Suppressor macrophage treated with lipopolysaccharide for 1 hour (primary cell): ENCODE results near the gene TLCD3B.
"Not testable (repeated sequence)": the region's sequence is repeated elsewhere in the genome, so short reads cannot be mapped to it uniquely, and the experiment has no call there.

Experiments
- DNase-seq, 3 donors: peaks; one replicate each; pipeline ENCODE4 v3.0.0-alpha.2; 2020 to 2022

TLCD3B gene

DNA sequence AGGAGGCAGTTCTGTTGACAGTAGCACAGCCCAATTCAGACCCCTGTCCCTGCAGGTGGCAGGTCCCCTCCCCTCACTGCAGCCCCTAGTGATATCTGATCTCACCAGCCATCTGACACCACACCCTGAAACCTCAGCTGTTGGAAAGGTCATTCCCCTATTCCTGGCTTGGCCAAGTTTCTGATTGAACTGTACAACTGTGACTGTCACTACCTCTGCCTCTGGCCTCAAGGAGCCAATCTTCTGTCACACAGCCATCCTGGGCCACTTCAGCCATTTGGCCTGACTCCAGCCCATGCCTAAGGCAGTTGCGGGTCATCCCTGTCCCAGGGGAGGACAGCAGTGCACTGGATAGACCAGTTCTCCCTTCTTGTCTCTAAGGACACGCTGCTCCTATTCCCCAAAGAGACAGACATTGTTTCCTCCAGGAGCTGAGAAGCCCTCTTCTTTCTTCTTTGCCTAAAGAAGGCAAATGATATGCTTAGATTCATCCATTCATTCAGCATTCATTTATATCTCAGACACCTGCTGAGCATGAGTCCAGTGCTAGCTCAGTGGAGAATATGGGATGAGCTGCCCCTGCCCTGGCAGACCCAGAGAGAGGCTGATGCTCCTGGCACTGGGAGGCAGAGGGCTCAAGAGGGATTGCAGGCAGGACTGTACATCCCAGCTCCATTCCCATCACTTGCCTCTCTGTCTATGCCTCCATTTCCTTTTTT, 29.9 kb upstream of the TLCD3B start:
- no peak for DNase-seq

DNA sequence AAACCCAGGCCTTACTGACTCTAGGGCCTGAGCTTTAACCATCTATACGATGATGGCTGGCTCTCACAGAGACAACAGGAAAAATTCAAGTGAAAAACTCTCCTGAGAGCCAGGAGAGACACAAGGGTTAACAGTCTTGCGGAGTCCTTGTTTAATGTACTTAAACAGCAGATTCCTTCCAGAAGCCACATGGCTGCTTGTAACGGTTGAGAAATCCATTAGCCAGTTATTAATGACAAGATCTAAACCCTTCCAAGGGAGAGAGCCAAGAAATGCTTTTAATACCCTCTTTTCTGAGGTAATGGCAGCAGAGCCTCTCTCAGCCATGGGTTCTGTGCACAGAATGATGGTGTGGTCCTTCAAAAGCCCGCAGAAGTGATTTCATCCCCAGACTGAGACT, 29.3 kb upstream of the TLCD3B start:
- no peak for DNase-seq

DNA sequence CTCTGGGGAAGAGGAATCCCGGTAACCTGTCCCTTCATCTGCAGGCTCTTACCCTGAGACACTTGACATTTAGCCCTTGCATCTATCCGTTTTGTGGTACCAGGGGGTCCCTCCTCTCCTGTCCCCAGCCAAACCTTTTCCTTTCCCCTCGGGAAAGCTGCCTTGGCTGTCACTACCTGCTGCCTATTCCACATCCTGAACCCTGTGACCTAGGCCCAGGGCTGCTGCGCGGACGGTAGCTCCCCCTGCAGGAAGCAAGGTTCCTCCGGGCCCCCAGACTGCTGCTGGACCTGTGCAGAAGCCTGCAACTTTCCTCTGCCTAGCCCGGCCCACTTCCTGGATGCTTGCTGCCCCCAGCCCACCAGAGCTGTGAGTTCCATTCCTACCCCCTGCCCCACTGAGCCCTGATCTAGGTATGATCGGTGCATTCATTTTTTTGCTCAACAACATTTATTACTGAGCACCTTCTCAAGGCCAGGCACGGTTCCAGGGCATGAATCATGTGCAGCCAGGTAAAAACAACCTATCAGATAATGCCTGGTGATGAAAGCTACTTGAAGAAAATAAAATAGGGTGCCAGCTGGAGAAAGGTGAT, 24.0 kb upstream of the TLCD3B start:
- peak; percentile 49 to 73 (median 54) for DNase-seq

DNA sequence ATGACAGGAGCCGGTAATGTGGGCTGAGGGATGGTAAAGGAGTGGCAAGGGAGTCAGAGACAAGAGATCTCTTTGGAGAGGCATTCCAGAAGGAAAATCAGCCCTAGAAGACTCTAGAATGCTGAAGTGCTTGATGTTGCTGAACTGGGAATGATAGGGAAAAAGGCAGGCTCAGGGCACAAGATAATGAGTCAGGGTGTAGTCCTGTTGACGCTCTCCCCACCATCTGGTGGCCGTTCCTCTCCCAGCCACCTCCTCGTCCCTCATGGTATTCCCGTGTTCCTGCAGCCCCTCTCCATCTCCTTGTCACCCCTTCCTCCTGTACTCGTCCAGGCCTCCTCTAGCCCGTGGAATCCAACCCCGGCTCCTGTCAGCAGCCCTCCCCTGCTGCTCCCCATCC, 23.4 kb upstream of the TLCD3B start:
- no peak for DNase-seq

DNA sequence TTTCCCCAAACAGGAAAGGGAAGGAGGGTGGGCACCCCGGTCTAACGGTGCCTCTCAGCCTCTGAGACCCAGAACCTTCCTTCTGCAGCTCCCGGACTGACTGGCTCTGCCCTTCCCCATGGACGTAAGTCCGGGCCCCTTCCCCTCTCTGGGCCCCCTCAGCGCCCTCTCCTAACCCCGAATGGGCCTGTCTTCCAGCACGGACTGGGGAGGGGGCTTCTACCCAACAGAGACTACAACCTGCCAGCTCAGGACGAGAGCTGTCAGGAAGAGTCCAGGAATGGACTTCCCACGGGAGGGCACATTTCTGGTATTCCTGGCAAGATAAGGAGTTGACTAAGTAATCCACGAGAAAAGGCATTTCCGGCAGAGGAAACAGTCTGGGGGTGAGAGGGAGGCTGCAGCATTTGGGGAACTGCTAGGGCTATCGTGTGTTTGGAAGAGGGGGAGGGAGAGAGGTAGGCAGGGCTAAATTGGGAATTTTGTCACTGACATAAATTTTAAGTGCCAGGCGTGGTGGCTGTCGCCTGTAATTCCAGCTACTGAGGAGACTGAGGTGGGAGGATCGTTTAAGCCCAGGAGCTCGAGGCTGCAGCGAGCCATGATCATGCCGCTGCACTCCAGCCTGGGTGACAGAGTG, 22.4 kb upstream of the TLCD3B start:
- peak; percentile 44 to 60 (median 59) for DNase-seq

DNA sequence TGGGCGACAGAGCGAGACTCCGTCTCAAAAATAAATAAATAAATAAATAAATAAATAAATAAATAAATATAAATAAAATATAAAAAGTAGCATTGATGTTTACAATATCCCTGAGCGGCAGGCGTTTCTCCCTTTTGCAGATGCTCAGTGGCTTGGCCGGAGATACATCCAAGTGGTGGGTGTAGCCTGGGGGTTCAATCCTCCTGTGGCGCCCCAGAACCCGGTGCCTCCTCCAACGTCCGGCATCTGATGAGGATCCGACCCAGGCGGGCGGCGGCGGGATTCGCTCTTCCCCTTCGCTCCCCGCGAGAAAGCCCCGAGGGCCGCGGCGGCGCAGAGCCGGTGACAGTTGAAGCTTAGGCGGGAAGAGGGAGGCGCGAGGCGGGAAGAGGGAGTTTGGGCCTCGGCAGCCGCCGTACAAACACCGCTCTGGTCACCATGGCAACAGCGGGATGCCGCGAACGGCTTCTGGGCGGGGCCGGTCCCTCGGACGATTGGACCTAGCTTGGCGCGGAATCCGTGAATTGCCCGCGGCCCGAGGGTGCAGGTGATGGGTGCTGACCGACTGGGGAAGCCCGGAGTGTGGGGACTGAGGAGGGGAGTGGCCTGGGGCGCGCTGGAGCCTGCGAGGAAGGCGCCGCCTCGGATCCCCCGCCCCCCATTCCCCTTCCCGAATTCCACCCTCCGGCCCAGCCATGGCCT, 21.8 kb upstream of the TLCD3B start:
- peak; percentile 96 to 98 (median 98) for DNase-seq

DNA sequence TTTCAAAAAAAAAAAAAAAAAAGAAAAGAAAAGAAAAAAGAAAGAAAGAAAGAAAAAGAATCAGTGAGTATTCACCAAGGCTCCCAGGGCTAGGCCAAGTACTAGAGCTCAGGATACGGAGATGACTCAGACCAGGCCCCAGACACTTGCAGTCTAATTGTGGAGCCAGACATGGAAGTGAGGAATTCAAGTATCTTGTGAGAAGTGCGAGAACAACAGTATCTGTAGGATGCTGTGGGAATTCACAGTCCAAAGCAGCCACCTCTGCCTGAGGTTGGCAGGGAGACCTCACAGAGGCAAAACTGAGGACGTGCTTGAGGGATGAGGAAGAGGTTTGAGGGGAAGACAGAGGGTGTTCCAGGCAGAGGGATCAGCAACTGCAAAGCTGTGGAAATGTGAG, 20.4 kb upstream of the TLCD3B start:
- DNase-seq = peak in 1 of 3 donors; percentile 34

DNA sequence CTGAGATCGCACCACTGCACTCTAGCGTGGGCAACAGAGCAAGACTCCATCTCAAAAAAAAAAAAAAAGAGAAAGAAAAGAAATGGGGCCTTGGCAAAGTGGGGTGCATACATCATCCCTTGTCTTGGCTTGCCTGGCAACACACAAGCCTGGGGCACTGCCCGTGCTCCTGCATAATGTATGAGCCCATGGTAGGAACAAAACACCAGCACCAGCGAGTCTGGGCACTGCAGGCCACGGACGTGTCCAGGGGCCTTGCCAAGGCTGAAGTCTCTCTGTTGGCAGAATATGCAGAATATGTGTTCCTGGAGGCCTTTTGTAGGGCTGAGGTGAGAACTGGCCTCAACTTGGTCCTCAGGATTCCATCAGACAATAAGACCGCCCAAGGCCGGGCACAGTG, 18.8 kb upstream of the TLCD3B start:
- DNase-seq = no peak

DNA sequence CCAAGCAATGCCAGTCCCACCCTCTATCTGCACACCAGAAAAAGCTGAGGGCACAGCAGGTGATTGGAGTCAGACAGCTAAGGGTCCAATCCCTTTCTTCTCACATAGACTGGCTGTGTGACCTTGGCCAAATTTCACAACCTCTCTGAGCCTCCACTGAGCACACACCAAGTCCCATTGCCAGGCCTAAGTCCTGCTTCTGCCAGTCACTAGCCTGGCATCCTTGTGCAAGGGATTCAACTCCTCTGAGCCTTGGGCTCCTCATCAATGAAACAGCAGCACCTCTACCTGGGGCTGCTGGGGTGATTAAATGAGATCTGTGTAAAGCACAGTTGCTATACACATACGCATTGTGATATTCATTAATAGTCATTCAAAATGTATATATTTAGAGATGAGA, 15.5 kb upstream of the TLCD3B start:
- no peak for DNase-seq

DNA sequence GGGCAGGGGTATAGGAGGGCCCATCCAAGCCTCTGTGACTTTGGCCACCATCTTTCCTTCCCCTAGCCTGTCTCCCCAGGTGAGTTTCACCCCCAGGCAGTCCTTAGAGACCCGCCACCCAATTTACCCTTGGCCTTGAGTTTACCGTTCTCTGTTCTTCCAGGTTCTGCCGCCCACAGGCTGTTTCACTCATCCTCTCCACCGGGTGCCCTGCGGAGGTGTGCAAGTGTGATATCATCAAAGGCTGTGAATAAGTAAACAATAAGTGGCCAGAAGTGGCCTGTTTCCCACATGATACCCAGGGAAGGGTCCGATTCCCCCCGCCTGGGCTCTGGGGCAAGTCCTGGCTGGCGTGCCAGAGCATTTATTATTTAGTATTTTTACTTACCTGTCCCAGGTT, 15.1 kb upstream of the TLCD3B start:
- no peak for DNase-seq

DNA sequence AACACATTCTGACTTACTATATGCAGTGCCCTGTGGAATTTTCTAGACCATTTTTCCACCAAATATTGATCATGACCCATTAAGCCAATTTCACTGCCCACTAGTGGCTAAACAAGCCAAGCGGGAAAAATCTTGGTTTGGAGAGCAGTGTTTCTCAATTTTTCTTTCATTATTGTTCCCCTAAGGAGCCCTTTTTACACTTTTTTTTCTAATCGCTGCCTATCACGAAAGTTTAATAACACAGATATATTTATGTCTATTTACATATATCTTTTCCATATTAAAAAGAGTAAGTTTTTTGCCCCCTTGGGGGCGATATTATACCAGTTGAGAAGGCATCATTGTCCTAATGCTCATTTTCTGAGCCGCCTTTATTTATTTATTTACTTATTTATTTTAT, 10.8 kb upstream of the TLCD3B start:
- peak; percentile 65 to 69 (median 69) for DNase-seq

DNA sequence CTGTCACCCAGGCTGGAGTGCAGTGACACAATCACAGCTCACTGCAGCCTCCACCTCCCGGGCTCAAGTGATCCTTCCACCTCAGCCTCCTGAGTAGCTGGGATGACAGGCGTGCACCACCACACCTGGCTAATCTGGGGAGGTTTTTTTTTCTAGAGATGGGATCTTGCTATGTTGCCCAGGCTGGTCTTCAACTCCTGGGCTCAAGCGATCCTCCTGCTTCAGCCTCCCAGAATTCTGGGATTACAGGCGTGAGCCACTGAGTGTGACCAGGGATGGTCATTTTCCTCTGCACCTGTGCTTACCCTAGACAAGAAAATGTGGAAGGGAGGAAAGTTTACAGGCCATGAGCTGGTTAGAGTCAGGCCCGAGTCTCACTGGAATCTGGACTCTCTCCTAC, 9.6 kb upstream of the TLCD3B start:
- not testable (repeated sequence) for DNase-seq

DNA sequence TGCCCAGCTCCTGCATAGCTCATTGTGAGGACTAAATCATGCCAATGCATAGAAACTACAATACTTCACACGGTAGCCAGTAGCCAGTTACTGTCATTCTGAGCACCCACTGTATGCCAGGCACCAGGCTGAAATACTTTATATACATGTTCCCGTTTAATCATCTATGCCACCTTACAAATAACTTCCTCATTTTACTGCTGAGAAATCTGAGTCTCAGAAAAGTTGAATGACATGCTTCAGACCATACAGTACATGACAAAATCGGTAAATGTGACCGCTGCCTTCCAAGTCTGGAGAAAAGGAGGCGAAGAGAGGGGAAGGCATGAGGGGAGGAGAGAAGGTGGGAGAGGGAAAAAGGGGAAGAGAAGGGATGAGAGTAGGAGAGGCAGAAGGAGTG, 9.2 kb upstream of the TLCD3B start:
- DNase-seq = peak; percentile 18 to 62 (median 60)

DNA sequence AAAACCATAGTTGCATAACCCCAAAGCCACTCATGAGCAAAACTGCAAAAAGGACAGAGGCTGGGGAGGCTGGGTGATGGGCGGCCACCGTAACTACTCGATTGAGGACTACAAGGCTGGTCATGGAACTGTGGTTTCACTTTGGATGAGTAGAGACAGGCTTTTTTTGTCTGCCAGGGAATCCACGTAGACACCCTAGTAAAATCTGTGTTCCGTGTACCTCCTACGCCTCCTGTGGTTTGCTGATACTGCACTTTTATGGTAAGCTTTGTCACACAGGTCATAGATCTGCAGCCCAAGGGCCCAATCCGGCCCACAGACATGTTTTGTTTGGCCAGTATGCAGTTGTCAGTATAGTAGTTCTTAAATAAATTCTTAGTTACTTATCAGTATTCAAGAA, 2.2 kb upstream of the TLCD3B start:
- no peak for DNase-seq

DNA sequence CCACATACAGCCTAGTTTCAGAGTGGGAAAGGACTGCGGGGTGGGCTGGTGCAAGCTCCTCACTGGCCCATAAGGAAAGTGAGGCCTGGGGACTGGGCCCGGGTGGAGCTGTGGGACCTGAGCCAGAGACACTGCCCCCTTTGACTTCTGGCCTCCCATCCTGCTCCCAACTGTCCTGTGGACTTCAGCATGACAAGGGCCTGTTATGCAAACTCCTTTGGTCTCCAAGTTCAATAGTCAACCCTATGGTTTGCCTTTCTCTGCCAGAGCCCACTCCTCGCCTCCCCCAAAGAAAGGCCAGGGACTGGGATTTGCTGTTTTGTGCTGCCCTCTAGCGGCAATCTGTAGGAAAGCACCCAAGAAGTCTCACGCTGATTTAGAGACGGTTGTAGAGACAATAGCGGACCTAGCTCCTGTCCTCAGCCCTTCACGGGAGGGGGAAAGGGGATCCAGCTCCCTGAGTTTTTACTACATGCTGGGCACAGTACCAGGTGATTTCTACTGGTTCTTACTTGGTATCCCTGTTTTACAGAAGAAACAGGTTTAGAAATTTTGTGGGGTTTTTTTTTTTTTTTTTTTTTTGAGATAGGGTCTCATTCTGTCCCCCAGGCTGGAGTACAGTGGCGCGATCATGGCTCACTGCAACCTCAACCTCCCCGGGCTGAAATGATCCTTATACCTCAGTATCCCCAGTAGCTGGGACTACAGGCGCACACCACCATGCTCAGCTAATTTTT, 1.2 kb upstream of the TLCD3B start:
- DNase-seq = peak; percentile 71 to 81 (median 75)

DNA sequence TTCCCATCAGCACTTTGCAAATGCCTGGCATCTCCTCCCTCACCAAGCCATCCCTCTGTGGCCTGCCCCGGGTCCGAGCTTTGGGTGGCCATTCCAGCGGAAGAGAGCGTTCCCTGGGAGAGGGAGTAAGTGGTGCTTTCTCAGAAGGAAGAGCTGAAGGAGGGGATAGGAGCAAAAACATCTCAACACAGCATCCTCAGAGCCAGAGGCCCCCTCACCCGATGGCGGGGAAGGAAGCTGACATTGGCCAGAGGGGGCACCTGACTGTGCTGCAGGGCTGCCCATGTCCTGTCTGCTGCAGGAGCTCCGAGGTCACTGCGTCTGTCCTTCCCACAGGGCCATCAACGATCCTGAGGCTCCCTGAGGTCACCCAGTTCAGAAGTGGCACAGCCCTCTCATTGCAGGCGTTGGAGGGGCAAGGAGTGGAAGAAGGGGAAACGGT, 427 bp upstream of the TLCD3B start:
- DNase-seq = no peak

DNA sequence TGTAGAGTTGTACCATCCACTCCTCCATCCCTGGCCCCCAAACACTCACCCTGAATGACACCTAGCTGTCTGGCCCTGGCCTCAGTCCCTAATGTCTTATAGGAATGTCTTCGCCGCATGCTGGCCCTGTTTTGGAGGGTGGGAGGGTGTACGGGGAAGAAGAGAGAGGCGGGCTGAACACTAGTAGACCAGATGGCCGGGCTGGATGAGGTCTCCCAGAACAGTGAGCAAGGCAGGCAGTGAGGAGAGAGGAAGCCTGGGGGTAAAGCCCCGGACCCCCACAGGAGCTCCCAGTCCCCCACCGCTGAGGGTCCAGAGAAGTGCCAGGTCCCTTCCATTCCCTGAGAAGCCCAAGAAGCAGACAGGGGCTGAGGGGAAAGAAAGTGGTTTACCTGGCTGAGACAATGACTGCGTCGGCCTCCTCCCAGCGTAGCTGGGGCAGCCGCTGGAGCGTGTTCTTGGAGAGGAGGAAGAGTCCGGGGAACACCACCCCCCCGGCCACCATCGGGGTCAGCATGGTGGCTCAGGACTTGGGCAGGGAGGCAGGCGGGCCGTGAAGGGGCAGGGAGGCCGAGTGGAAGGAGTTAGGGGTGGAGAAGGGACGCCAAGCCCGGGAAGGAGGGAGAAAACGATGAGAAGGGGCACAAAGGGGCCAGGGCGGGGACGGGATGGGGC, 923 bp downstream of the TLCD3B start:
- DNase-seq = no peak

DNA sequence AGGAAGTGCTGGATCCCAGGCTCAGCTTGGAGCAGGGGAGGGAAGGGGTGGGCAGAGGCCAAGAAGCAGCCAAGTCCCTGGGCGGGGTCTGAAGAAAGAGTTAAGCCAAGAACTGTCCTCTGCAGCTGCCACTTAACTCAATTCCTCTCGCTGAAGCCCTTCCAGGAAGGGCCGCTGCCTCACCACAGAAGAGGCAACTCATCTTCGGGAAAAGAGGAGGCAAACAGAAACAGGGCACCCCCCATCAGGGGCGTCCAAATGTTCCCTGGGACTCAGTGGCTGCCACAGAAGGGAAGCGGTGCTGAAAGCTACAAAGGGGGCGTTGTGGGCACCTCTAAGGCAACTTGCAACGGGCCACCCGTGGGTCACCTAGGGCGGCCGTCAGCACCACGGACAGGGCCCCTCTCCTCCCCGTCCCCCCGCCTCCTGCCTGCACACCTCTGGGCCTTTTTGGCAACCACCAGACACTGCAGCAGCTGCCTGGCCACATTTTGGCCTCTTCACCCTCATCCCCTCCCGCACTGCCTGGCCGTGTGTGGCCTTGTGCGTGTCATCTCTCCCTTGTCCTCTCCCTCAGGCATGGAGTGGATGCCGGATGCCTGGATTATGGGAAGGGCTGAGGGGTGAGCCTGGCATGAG, 2.5 kb downstream of the TLCD3B start:
- peak in 1 of 3 donors; percentile 43 for DNase-seq

DNA sequence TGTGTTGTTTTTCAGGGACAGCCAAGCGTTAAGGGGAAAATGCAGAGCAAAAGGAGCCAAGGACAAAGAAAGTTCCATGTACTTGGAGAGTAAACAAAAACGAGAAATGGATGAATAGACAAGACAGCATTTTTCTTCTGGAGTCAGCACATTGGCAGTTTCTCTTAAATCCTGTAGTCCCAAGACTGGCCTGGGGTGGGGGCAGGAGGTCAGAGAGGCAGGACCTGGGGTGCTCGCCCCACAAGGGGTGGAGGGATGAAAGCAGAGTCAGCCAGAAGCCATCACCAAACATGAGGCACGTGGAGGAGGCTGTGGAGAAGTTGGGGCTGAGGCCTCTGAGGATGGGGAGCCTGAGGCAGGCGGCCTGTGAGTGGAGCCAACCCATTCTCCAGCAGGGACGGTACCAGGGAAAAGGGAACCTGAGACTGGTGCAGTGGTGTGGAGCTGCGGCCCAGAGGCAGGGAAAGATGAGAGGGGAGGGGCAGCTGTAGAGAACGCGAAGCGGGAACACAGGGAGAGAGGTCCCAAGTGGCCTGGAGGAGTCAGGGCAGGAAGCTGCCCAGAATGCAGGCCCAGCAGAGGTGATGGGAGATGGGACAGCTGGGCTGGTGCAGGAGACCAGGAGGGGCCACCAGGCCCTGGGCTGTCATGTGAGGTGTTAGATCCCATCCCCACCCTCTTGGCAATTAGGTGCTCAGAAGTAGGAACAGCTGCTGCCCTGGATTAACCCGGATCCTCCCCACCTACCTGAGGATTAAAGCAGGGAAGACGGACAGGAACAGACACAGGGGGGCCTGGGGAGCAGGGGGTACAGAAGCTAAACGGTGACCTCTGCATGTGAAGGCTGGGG, 3.3 kb downstream of the TLCD3B start:
- DNase-seq = no peak

DNA sequence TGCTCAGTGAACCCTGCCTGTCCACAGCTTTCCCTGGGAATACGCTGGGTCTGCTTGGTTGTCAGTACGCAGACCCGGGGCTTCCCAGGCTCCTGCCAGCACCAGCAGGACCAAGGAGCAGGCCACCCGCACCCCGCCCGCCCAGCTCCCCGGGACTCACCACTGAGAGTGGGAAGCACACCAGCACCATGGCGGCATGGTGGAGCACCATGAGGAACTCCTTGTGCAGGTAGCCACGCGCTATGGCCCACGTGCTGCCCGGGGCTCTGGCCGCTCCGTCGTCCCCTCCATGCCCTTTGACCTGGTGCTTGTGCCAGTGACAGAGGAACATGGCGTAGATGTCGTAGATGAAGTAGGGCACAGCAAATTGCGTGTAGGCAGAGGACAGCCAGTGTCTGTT, 4.6 kb downstream of the TLCD3B start:
- no peak for DNase-seq

DNA sequence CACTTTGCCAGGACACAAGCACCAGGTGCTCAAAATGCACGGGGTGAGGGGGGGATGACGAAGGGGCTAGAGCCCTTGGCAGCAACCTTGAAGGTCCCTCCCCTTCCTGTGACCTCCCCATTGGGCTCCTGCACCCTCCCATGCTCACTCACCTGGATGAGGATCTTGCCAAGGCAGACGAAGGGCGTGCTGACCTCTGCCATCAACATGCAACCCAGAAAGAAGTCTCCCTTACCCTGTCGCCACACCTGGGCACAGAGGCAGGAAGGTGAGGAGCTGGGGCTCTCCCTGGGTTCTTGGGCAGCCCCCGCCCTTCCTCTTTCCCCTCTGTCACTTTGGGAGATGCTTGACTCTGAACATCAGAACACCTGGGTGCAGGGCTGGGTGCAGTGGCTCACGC, 5.5 kb downstream of the TLCD3B start:
- no peak for DNase-seq
